IMR-90 (cell line): ENCODE measurements around the gene CD151.

Source experiments
- CEBPB ChIP-seq: IDR thresholded peaks from 2 replicates; pipeline ENCODE4 v1.6.1; 2012; ENCODE audit warnings: low read depth, low read length, improper control_type of control experiment
- CTCF ChIP-seq: conservative IDR thresholded peaks from 2 replicates; pipeline ENCODE4 v1.5.1; 2012; ENCODE audit warnings: mild to moderate bottlenecking, low read depth, low read length, improper control_type of control experiment
- ELK1 ChIP-seq: fragments of 150-350 bp; IDR thresholded peaks from 2 replicates; pipeline ENCODE4 v1.6.1; 2016; ENCODE audit warnings: low read depth, mild to moderate bottlenecking, low read length, moderate library complexity, borderline replicate concordance
- POLR2A ChIP-seq: IDR thresholded peaks from 2 replicates; pipeline ENCODE4 v1.6.1; 2012; ENCODE audit warnings: mild to moderate bottlenecking, low read depth, low read length
- RCOR1 ChIP-seq: IDR thresholded peaks from 2 replicates; pipeline ENCODE4 v1.6.1; 2012; ENCODE audit warnings: mild to moderate bottlenecking, low read length, improper control_type of control experiment; ENCODE audit not compliant: insufficient replicate concordance
- RFX5 ChIP-seq: IDR thresholded peaks from 2 replicates; pipeline ENCODE4 v1.8.0; 2012; ENCODE audit warnings: low read depth, mild to moderate bottlenecking, low read length, moderate library complexity
- USF2 ChIP-seq: fragments of 150-350 bp; IDR thresholded peaks from 2 replicates; pipeline ENCODE4 v1.6.1; 2017; ENCODE audit warnings: mild to moderate bottlenecking, antibody characterized with exemption, low read length, low read depth

GRCh38 chr11:802693-803466, 29.9 kb upstream of the CD151 start:
- TF ChIP-seq POLR2A = no peak
- TF ChIP-seq CTCF = no peak
- TF ChIP-seq USF2 = no peak
- no peak for TF ChIP-seq CEBPB
- no peak for TF ChIP-seq RCOR1
- no peak for TF ChIP-seq ELK1
- TF ChIP-seq RFX5 = no peak
